Duodenal mucosa (tissue), 2 donors: ENCODE measurements around the gene DNMT3L.
"Not testable (repeated sequence)": the region's sequence is repeated elsewhere in the genome, so short reads cannot be mapped to it uniquely, and the experiment has no call there.

Source experiments
- H3K27ac ChIP-seq: one replicate; pipeline ENCODE4 v1.7.0; 2013; ENCODE audit warnings: low read depth, low read length
- H3K27me3 ChIP-seq, 2 donors: one replicate each; pipeline ENCODE4 v1.7.0; 2013; ENCODE audit warnings: low read length in 2 of 2, control low read depth in 1 of 2; ENCODE audit not compliant: insufficient read depth in 2 of 2, control insufficient read depth in 1 of 2
- H3K36me3 ChIP-seq, 2 donors: one replicate each; pipeline ENCODE4 v1.7.0; 2013; ENCODE audit warnings: low read length in 2 of 2, control low read depth in 1 of 2; ENCODE audit not compliant: insufficient read depth in 2 of 2, control insufficient read depth in 1 of 2
- H3K4me1 ChIP-seq, 2 donors: one replicate each; pipeline ENCODE4 v1.7.0; 2013; ENCODE audit warnings: low read length in 2 of 2, control low read depth in 1 of 2; ENCODE audit not compliant: insufficient read depth in 2 of 2, control insufficient read depth in 1 of 2
- H3K4me3 ChIP-seq, 2 donors: one replicate each; pipeline ENCODE4 v1.7.0; 2013; ENCODE audit warnings: low read length in 2 of 2, low read depth in 1 of 2
- H3K9ac ChIP-seq, 2 donors: one replicate each; pipeline ENCODE4 v1.7.0; 2013; ENCODE audit warnings: low read length in 2 of 2, low read depth in 1 of 2
- H3K9me3 ChIP-seq, 2 donors: one replicate each; pipeline ENCODE4 v1.7.0; 2013; ENCODE audit warnings: low read length in 2 of 2, control low read depth in 1 of 2; ENCODE audit not compliant: control insufficient read depth in 1 of 2

The DNMT3L gene

GRCh38 chr21:44243980-44244379 is 17.7 kb downstream of the DNMT3L start:
- H3K4me3 ChIP-seq, H3K4me1 ChIP-seq, H3K27ac ChIP-seq, H3K36me3 ChIP-seq, H3K9me3 ChIP-seq, H3K9ac ChIP-seq, H3K27me3 ChIP-seq: not testable (repeated sequence)

- H3K9me3 ChIP-seq, H3K27me3 ChIP-seq, H3K4me3 ChIP-seq, H3K27ac ChIP-seq, H3K36me3 ChIP-seq, H3K4me1 ChIP-seq, H3K9ac ChIP-seq: not testable (repeated sequence)
These were observed 20.4 kb downstream of the DNMT3L start for GRCh38 chr21:44241281-44241680.

GRCh38 chr21:44240842-44241241 is 20.9 kb downstream of the DNMT3L start, which contains the start of gene ICOSLG:
Gene ICOSLG (minus strand): TSS chr21:44240943. CDS start chr21:44240817, 126 bp downstream.
- not testable (repeated sequence) for H3K27ac ChIP-seq, H3K9me3 ChIP-seq, H3K36me3 ChIP-seq, H3K4me3 ChIP-seq, H3K27me3 ChIP-seq, H3K4me1 ChIP-seq, H3K9ac ChIP-seq

- H3K4me1 ChIP-seq, H3K27ac ChIP-seq, H3K27me3 ChIP-seq: not testable (repeated sequence)
These were observed 21.3 kb downstream of the DNMT3L start for GRCh38 chr21:44240353-44240752.

GRCh38 chr21:44229561-44229960 is 32.1 kb downstream of the DNMT3L start:
- H3K4me3 ChIP-seq, H3K4me1 ChIP-seq, H3K9me3 ChIP-seq, H3K36me3 ChIP-seq, H3K27ac ChIP-seq, H3K9ac ChIP-seq, H3K27me3 ChIP-seq: not testable (repeated sequence)

More at GRCh38 chr21:44240353-44240752, 21.3 kb downstream of the DNMT3L start:
- not testable (repeated sequence) for H3K4me3 ChIP-seq, H3K36me3 ChIP-seq, H3K9ac ChIP-seq, H3K9me3 ChIP-seq

- not testable (repeated sequence) for H3K27ac ChIP-seq, H3K4me1 ChIP-seq, H3K27me3 ChIP-seq, H3K36me3 ChIP-seq, H3K9me3 ChIP-seq, H3K4me3 ChIP-seq, H3K9ac ChIP-seq
These were observed 33.6 kb downstream of the DNMT3L start for GRCh38 chr21:44228109-44228508.

- H3K4me3 ChIP-seq, H3K9me3 ChIP-seq, H3K9ac ChIP-seq, H3K4me1 ChIP-seq, H3K36me3 ChIP-seq, H3K27me3 ChIP-seq, H3K27ac ChIP-seq: not testable (repeated sequence)
These were observed 34.1 kb downstream of the DNMT3L start for GRCh38 chr21:44227614-44228013.

GRCh38 chr21:44225605-44226004 is 36.1 kb downstream of the DNMT3L start:
- H3K9me3 ChIP-seq, H3K9ac ChIP-seq, H3K27ac ChIP-seq, H3K36me3 ChIP-seq, H3K4me1 ChIP-seq, H3K27me3 ChIP-seq, H3K4me3 ChIP-seq: not testable (repeated sequence)

- not testable (repeated sequence) for H3K27me3 ChIP-seq, H3K36me3 ChIP-seq
These were observed 38.4 kb downstream of the DNMT3L start for GRCh38 chr21:44223334-44223733.

GRCh38 chr21:44220674-44221073 is 41.0 kb downstream of the DNMT3L start:
- H3K9me3 ChIP-seq, H3K4me3 ChIP-seq, H3K9ac ChIP-seq, H3K27me3 ChIP-seq, H3K4me1 ChIP-seq, H3K36me3 ChIP-seq, H3K27ac ChIP-seq: not testable (repeated sequence)

More at GRCh38 chr21:44223334-44223733, 38.4 kb downstream of the DNMT3L start:
- not testable (repeated sequence) for H3K9me3 ChIP-seq, H3K27ac ChIP-seq, H3K4me3 ChIP-seq, H3K9ac ChIP-seq, H3K4me1 ChIP-seq

GRCh38 chr21:44218461-44218860 is 43.2 kb downstream of the DNMT3L start:
- not testable (repeated sequence) for H3K4me1 ChIP-seq, H3K27me3 ChIP-seq, H3K4me3 ChIP-seq, H3K36me3 ChIP-seq, H3K27ac ChIP-seq, H3K9ac ChIP-seq, H3K9me3 ChIP-seq
